Calu3 (cell line): Measurements from ENCODE around the gene PEPD. TPM values are rescaled to one million over a fixed set of nuclear protein-coding genes. Genes with fewer than 3 reads are reported as not detected.

Experiments used
- BruUV-seq: library from RNA; stranded (reverse); fragments of 400-500 nt; replicated peaks from 2 replicates; lab custom pipeline; 2021; lab: Mats Ljungman, UMichigan
- CTCF ChIA-PET: fragments of 300-600 bp; sonication (Branson Sonifier 250); formaldehyde crosslinking; loops from one replicate; lab custom pipeline; 2022; ENCODE audit warnings: antibody characterized with exemption; lab: Charles Lee
- DNase-seq: peaks from one replicate; pipeline ENCODE4 v3.0.0; 2022
- H3K27ac Mint-ChIP-seq: one replicate; pipeline ENCODE4 v1.8.0; 2022; ENCODE audit warnings: mixed read lengths; ENCODE audit not compliant: unreplicated experiment
- H3K27me3 Mint-ChIP-seq: one replicate; pipeline ENCODE4 v1.8.0; 2022; ENCODE audit warnings: mixed read lengths; ENCODE audit not compliant: unreplicated experiment
- H3K36me3 Mint-ChIP-seq: one replicate; pipeline ENCODE4 v1.8.0; 2022; ENCODE audit warnings: mild to moderate bottlenecking, moderate library complexity, mixed read lengths; ENCODE audit not compliant: insufficient read depth, unreplicated experiment
- H3K4me1 Mint-ChIP-seq: one replicate; pipeline ENCODE4 v1.8.0; 2022; ENCODE audit warnings: mild to moderate bottlenecking, low read depth, mixed read lengths; ENCODE audit not compliant: unreplicated experiment
- H3K4me3 Mint-ChIP-seq: one replicate; pipeline ENCODE4 v1.8.0; 2022; ENCODE audit warnings: mild to moderate bottlenecking, low read depth, moderate library complexity, mixed read lengths; ENCODE audit not compliant: unreplicated experiment
- H3K9me3 Mint-ChIP-seq: one replicate; pipeline ENCODE4 v1.8.0; 2022; ENCODE audit warnings: low read depth, mixed read lengths; ENCODE audit not compliant: unreplicated experiment
- CTCF ChIP-seq: fragments of 200-600 bp; IDR thresholded peaks from one replicate; pipeline ENCODE4 v1.8.0; 2022; ENCODE audit warnings: antibody characterized with exemption; ENCODE audit not compliant: unreplicated experiment
- intact Hi-C: fragments of 100-400 bp; cut with micrococcal nuclease; formaldehyde crosslinking; loops from one replicate; pipeline ENCODE4 v1.10.0; 2022; ENCODE audit not compliant: unreplicated experiment
- total RNA-seq: library from RNA; stranded (reverse); gene quantifications from 2 replicates; pipeline ENCODE4 v1.2.3, GENCODE V29; 2022

The PEPD gene
- total RNA-seq, 1 experiment from 2014 or later = 65.5 TPM

GRCh38 chr19:33434069-33434885, 87.3 kb downstream of the PEPD start:
- CTCF ChIA-PET = no interaction called here
- H3K27ac Mint-ChIP-seq = no peak overlapping the region
- no peak for TF ChIP-seq CTCF

GRCh38 chr19:33432446-33433170, 89.0 kb downstream of the PEPD start:
- TF ChIP-seq CTCF = no peak
- Mint-ChIP-seq H3K9me3 (no peaks in the 10 kb centered on the region), H3K27me3 (peaks cover 41% of the 10 kb centered on the region), H3K36me3 (no peaks in the 10 kb centered on the region), H3K4me1 (no peaks in the 10 kb centered on the region), H3K4me3 (no peak overlapping the region), H3K27ac (no peak overlapping the region)
- CTCF ChIA-PET = interaction anchor here (0.6 to 2.1 kb wide), 6 partner anchors 17 to 345 kb away, joined by 3 to 16 read pairs (median 3); partner anchors contain the start of gene PEPD
- no TSS peak for BruUV-seq
- intact Hi-C loops = loop anchor here (10.0 kb wide), 1 partner anchor 92 kb away; the partner anchor contains the start of gene PEPD
- no peak for DNase-seq

More at GRCh38 chr19:33434069-33434885, 87.3 kb downstream of the PEPD start:
- intact Hi-C loops = loop anchor here (10.0 kb wide), 1 partner anchor 91 kb away; the partner anchor contains the start of gene PEPD
- H3K36me3 Mint-ChIP-seq = no peaks in the 10 kb centered on the region
- no TSS peak for BruUV-seq
- no peaks in the 10 kb centered on the region for H3K4me1 Mint-ChIP-seq
- DNase-seq = no peak
- H3K9me3 Mint-ChIP-seq = no peaks in the 10 kb centered on the region
- no peak overlapping the region for H3K4me3 Mint-ChIP-seq
- peaks cover 41% of the 10 kb centered on the region for H3K27me3 Mint-ChIP-seq

GRCh38 chr19:33432015-33432414, 89.6 kb downstream of the PEPD start:
- TF ChIP-seq CTCF = no peak
- Mint-ChIP-seq H3K4me1 (no peaks in the 10 kb centered on the region), H3K9me3 (no peaks in the 10 kb centered on the region), H3K27me3 (peaks cover 38% of the 10 kb centered on the region), H3K27ac (no peak overlapping the region), H3K4me3 (no peak overlapping the region), H3K36me3 (no peaks in the 10 kb centered on the region)
- CTCF ChIA-PET = interaction anchor here (0.6 to 2.1 kb wide), 6 partner anchors 16 to 346 kb away, joined by 3 to 16 read pairs (median 3); partner anchors contain the start of gene PEPD
- no TSS peak for BruUV-seq
- intact Hi-C loops = loop anchor here (10.0 kb wide), 1 partner anchor 93 kb away; the partner anchor contains the start of gene PEPD
- no peak for DNase-seq

GRCh38 chr19:33430674-33431277, 90.8 kb downstream of the PEPD start:
- CTCF ChIA-PET = interaction anchor here (0.6 to 2.6 kb wide), 12 partner anchors 15 to 347 kb away, joined by 3 to 49 read pairs (median 3); no protein-coding TSS in a partner anchor
- no peaks in the 10 kb centered on the region for H3K36me3 Mint-ChIP-seq
- no peak overlapping the region for H3K27ac Mint-ChIP-seq
- peak; percentile 86 for DNase-seq
- no peak overlapping the region for H3K4me3 Mint-ChIP-seq
- intact Hi-C loops = loop anchor here (1.0 to 10.0 kb wide), 3 partner anchors 94 to 341 kb away; partner anchors contain the start of gene PEPD
- BruUV-seq = no TSS peak
- no peaks in the 10 kb centered on the region for H3K9me3 Mint-ChIP-seq
- H3K27me3 Mint-ChIP-seq = peaks cover 25% of the 10 kb centered on the region
- peak; percentile 91 for TF ChIP-seq CTCF
- no peaks in the 10 kb centered on the region for H3K4me1 Mint-ChIP-seq
